GM18873 (cell line): Measurements from ENCODE around the gene CHRNG.
"Not testable (repeated sequence)": the region's sequence is repeated elsewhere in the genome, so short reads cannot be mapped to it uniquely, and the experiment has no call there.

Experiments used
- ATAC-seq: cut with Tn5 transposase; IDR thresholded peaks from one replicate; pipeline ENCODE4 v1.9.1; 2021; ENCODE audit warnings: mild to moderate bottlenecking, moderate library complexity, moderate number of reproducible peaks; ENCODE audit not compliant: unreplicated experiment, low FRiP score

CHRNG gene

GRCh38 chr2:232542715-232543467 is 3.4 kb downstream of the CHRNG start:
- no peak for ATAC-seq

- no peak for ATAC-seq
Measured at GRCh38 chr2:232543491-232543890, 4.0 kb downstream of the CHRNG start.

- ATAC-seq = no peak
Measured at GRCh38 chr2:232543928-232544631, 4.6 kb downstream of the CHRNG start.

GRCh38 chr2:232544674-232545073 is 5.2 kb downstream of the CHRNG start:
- no peak for ATAC-seq

- ATAC-seq = no peak
Measured at GRCh38 chr2:232545511-232546375, 6.3 kb downstream of the CHRNG start.

- no peak for ATAC-seq
Measured at GRCh38 chr2:232547991-232548390, 8.5 kb downstream of the CHRNG start.

- no peak for ATAC-seq
Measured at GRCh38 chr2:232549655-232550353, 10.3 kb downstream of the CHRNG start.

- peak; percentile 84 for ATAC-seq
Measured at GRCh38 chr2:232550354-232551249, 11.1 kb downstream of the CHRNG start, which contains the start of the genes EIF4E2 and TIGD1. Gene EIF4E2, plus strand, starts transcription at chr2:232550689. Its CDS starts 36 bp downstream, at chr2:232550725. Gene TIGD1, minus strand, starts transcription at chr2:232550557. Its CDS starts 675 bp downstream, at chr2:232549882.

- ATAC-seq = no peak
Measured at GRCh38 chr2:232551250-232551638, 11.8 kb downstream of the CHRNG start.

GRCh38 chr2:232551776-232552175 is 12.3 kb downstream of the CHRNG start:
- no peak for ATAC-seq

GRCh38 chr2:232556426-232556825 is 16.9 kb downstream of the CHRNG start:
- no peak for ATAC-seq

GRCh38 chr2:232562515-232563151 is 23.1 kb downstream of the CHRNG start:
- ATAC-seq = no peak

- ATAC-seq = no peak
Measured at GRCh38 chr2:232563580-232563979, 24.1 kb downstream of the CHRNG start.

- ATAC-seq = no peak
Measured at GRCh38 chr2:232567721-232568120, 28.2 kb downstream of the CHRNG start.

GRCh38 chr2:232568161-232568560 is 28.7 kb downstream of the CHRNG start:
- ATAC-seq = no peak

- no peak for ATAC-seq
Measured at GRCh38 chr2:232569541-232569940, 30.0 kb downstream of the CHRNG start.

- ATAC-seq = not testable (repeated sequence)
Measured at GRCh38 chr2:232570481-232570880, 31.0 kb downstream of the CHRNG start.

GRCh38 chr2:232571026-232571474 is 31.6 kb downstream of the CHRNG start:
- no peak for ATAC-seq

- no peak for ATAC-seq
Measured at GRCh38 chr2:232573042-232573441, 33.5 kb downstream of the CHRNG start.
